Vagina (tissue), 2 donors: ENCODE results near the gene LPP. TPM values are rescaled to one million over a fixed set of nuclear protein-coding genes. Genes with fewer than 3 reads are reported as not detected.

Source experiments
- DNase-seq, 2 donors: peaks; one replicate each; pipeline ENCODE4 v3.0.0-alpha.2; 2017; ENCODE audit errors: extremely low spot score in 2 of 2
- H3K27ac ChIP-seq: fragments of 200-600 bp; sonication (generic); one replicate; pipeline ENCODE4 v1.5.1; 2019
- H3K27me3 ChIP-seq: fragments of 200-600 bp; sonication (generic); one replicate; pipeline ENCODE4 v1.5.1; 2019
- H3K36me3 ChIP-seq, 2 donors: fragments of 200-600 bp; sonication (generic); one replicate each; pipeline ENCODE4 v1.5.1; 2017 to 2019
- H3K4me1 ChIP-seq: fragments of 200-600 bp; sonication (generic); one replicate; pipeline ENCODE4 v1.5.1; 2019
- H3K4me3 ChIP-seq, 2 donors: fragments of 200-600 bp; sonication (generic); 1 replicate in 1 of 2; 2 replicates in 1 of 2; pipeline ENCODE4 v1.5.1; 2016 to 2019
- H3K9me3 ChIP-seq: fragments of 200-600 bp; sonication (generic); one replicate; pipeline ENCODE4 v1.5.1; 2019
- CTCF ChIP-seq, 3 experiments: fragments of 450-650 bp in 2 of 3; fragments of 200-600 bp in 1 of 3; sonication (generic) in 1 of 3; IDR thresholded peaks; one replicate each; pipeline ENCODE4 v1.5.1; 2017 to 2019; ENCODE audit warnings: antibody characterized with exemption in 3 of 3, mild to moderate bottlenecking in 2 of 3, moderate library complexity in 2 of 3
- POLR2A ChIP-seq, 2 donors: fragments of 450-650 bp; IDR thresholded peaks; one replicate each; pipeline ENCODE4 v1.6.1; 2017; ENCODE audit warnings: antibody characterized with exemption in 2 of 2, mild to moderate bottlenecking in 2 of 2, moderate library complexity in 2 of 2
- POLR2AphosphoS5 ChIP-seq, 2 donors: sonication (generic); formaldehyde crosslinking; IDR thresholded peaks; one replicate each; pipeline ENCODE4 v1.9.0; 2017; ENCODE audit warnings: antibody characterized with exemption in 2 of 2, mild to moderate bottlenecking in 2 of 2, low read depth in 1 of 2; ENCODE audit not compliant: insufficient read depth in 1 of 2
- intact Hi-C: fragments of 100-400 bp; cut with DNase I; formaldehyde crosslinking; loops from one replicate; pipeline ENCODE4 v1.15.1; 2023
- total RNA-seq: library from RNA; depleted of rRNA; stranded (reverse); fragments of >200 nt; gene quantifications from one replicate; pipeline ENCODE4 v1.2.3, GENCODE V29; 2016

Gene LPP
- total RNA-seq, 1 donor from 2014 or later: 248 TPM

DNA sequence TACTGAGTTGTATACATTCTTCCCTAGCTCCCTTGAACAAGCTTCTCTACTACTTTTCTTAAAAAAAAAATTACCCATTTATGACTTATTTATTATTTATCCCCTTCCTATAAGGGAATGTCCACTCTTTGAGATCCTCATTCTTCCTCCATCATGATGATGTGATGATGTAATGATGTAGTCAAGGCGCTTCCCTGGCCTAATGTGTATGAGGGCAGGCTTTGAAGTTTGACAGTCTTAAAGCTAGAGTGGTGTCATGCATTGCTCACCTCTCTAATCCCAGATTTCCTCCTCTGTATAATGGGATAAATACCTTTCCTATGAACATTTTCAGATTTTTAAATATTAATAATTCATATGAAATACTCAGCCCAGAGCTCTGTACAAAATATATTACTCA is 531.8 kb downstream of the LPP start:
- peaks cover 21% of the 10 kb centered on the region for H3K4me1 ChIP-seq
- H3K27ac ChIP-seq: no peak overlapping the region
- H3K27me3 ChIP-seq: no peaks in the 10 kb centered on the region
- TF ChIP-seq POLR2AphosphoS5 (IDR thresholded peaks at IDR 0.05; ENCODE audit: insufficient read depth in 1 of 2, low read depth in 1 of 2): no peak
- TF ChIP-seq CTCF (IDR thresholded peaks at IDR 0.05): no peak
- TF ChIP-seq POLR2A (IDR thresholded peaks at IDR 0.05): no peak
- no peaks in the 10 kb centered on the region for H3K36me3 ChIP-seq
- no peaks in the 10 kb centered on the region for H3K9me3 ChIP-seq
- H3K4me3 ChIP-seq: no peak overlapping the region
- no peak for DNase-seq
- intact Hi-C loops: no loop called here

DNA sequence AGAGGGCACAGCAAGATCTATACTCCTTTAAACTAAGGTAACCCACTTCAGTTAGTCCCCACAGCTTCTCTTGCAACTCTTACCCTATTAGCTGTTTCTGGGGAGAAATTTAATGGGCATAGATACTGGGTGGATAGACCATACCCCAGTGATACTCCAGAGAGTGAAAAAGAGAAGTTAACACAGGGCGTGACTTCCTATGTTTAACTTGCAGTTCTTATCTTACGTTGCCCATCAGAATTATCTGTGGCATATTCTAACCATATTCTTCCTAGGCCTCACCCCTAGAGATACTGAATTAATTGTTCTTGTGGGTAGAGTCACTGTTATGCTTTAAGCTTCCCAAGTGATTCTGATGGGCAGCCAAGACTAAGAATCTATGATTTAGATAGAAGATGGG is 532.4 kb downstream of the LPP start:
- Histone ChIP-seq H3K9me3 (no peaks in the 10 kb centered on the region), H3K27me3 (no peaks in the 10 kb centered on the region), H3K4me3 (no peak overlapping the region), H3K36me3 (no peaks in the 10 kb centered on the region), H3K27ac (no peak overlapping the region), H3K4me1 (peaks cover 24% of the 10 kb centered on the region)
- DNase-seq: no peak
- intact Hi-C loops: no loop called here
- no peak for TF ChIP-seq POLR2AphosphoS5 (IDR thresholded peaks at IDR 0.05; ENCODE audit: insufficient read depth in 1 of 2, low read depth in 1 of 2)
- no peak for TF ChIP-seq POLR2A (IDR thresholded peaks at IDR 0.05)
- no peak for TF ChIP-seq CTCF (IDR thresholded peaks at IDR 0.05)

DNA sequence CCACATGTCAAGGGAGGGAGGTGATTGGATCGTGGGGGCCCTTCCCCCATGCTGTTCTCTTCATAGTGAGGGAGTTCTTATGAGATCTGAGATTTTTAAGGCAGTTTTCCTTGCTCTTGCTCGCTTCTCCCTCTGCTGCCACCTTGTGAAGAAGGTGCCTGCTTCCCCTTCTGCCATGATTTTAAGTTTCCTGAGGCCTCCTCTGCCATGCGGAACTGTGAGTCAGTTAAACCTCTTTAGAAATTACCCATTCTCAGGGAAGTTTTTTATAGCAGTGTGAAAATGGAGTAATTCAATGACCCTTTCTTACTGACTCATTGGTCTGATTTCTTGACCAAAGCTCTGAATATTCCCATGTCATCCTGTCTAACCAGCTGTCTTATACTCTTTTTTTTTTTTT is 533.4 kb downstream of the LPP start:
- intact Hi-C loops: no loop called here
- Histone ChIP-seq H3K36me3 (no peaks in the 10 kb centered on the region), H3K4me3 (no peak overlapping the region), H3K4me1 (peaks cover 24% of the 10 kb centered on the region), H3K27ac (no peak overlapping the region), H3K9me3 (no peaks in the 10 kb centered on the region), H3K27me3 (no peaks in the 10 kb centered on the region)
- TF ChIP-seq CTCF (IDR thresholded peaks at IDR 0.05) (no peak), POLR2AphosphoS5 (IDR thresholded peaks at IDR 0.05; ENCODE audit: insufficient read depth in 1 of 2, low read depth in 1 of 2) (no peak), POLR2A (IDR thresholded peaks at IDR 0.05) (no peak)
- DNase-seq: no peak

DNA sequence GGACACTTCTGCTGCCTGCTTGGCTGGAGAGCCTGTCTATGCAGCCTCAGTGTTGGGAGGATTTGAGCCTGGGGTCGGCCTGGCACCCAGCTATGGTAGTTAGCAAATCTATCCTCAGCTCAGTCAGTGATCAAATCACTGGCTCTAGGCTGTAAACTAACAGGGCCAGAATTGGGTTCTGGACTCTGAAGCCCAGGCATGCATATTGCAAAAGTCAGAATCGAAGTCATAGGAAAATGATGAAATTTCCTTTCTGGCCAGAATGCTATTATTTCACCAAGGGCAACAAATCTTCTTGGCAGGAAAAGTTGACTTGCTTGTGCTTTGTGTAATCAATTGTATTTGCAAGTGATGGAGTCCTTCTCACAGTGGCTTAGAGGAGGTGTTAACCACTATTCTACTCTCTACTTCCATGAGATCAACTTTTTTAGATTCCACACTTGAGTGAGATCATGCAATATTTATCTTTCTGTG is 535.2 kb downstream of the LPP start:
- Histone ChIP-seq H3K9me3 (no peaks in the 10 kb centered on the region), H3K27me3 (no peaks in the 10 kb centered on the region), H3K4me1 (peaks cover 24% of the 10 kb centered on the region), H3K4me3 (no peak overlapping the region), H3K27ac (peak overlapping the region; percentile 16), H3K36me3 (no peaks in the 10 kb centered on the region)
- DNase-seq: no peak
- no peak for TF ChIP-seq POLR2A (IDR thresholded peaks at IDR 0.05)
- no peak for TF ChIP-seq CTCF (IDR thresholded peaks at IDR 0.05)
- TF ChIP-seq POLR2AphosphoS5 (IDR thresholded peaks at IDR 0.05; ENCODE audit: insufficient read depth in 1 of 2, low read depth in 1 of 2): peak in 1 of 2 donors; percentile 31
- intact Hi-C loops: no loop called here

DNA sequence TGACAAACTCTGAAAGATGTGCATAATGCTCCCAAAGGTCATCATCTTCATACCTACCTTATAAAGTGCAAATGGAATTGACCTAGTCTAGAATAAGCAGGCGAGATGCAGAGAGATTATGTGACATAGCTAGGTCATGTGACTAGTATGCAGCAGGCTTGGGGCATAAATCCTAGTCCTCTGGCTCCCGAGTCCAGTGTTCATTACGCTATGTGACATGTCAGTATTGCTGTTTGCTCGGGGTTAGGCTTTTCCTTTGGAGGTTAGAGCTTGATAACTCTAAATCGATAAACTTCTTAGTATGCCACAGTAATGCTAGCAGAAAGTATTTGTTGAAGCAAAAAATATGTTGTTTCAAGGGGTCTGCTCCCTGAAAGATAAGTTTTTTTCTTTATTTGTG is 536.1 kb downstream of the LPP start:
- Histone ChIP-seq H3K4me1 (peaks cover 24% of the 10 kb centered on the region), H3K27me3 (no peaks in the 10 kb centered on the region), H3K36me3 (no peaks in the 10 kb centered on the region), H3K4me3 (no peak overlapping the region), H3K9me3 (no peaks in the 10 kb centered on the region), H3K27ac (no peak overlapping the region)
- intact Hi-C loops: no loop called here
- DNase-seq: no peak
- TF ChIP-seq POLR2A (IDR thresholded peaks at IDR 0.05) (no peak), POLR2AphosphoS5 (IDR thresholded peaks at IDR 0.05; ENCODE audit: insufficient read depth in 1 of 2, low read depth in 1 of 2) (no peak), CTCF (IDR thresholded peaks at IDR 0.05) (no peak)
